SK-N-SH (cell line): Measurements from ENCODE around the gene VEGFB.

ENCODE experiments used
- CHD2 ChIP-seq: fragments of 150-350 bp; IDR thresholded peaks from 2 replicates; pipeline ENCODE4 v1.6.1; 2018; ENCODE audit warnings: low read length; ENCODE audit not compliant: partially characterized antibody
- EP300 ChIP-seq, 2 experiments: IDR thresholded peaks; 2 replicates each; pipeline versions ENCODE4 v1.4.0 to v1.6.1; 2012; ENCODE audit warnings: borderline replicate concordance in 1 of 2, low read depth in 1 of 2, low read length in 1 of 2
- EZH2phosphoT487 ChIP-seq: fragments of 200-600 bp; sonication (generic); IDR thresholded peaks from 2 replicates; pipeline ENCODE4 v1.6.1; 2017; ENCODE audit warnings: low read depth, mixed run types, mild to moderate bottlenecking, antibody characterized with exemption, moderate library complexity, borderline replicate concordance
- FOXJ3 ChIP-seq: sonication (generic); formaldehyde crosslinking; IDR thresholded peaks from 2 replicates; pipeline ENCODE4 v1.5.1; 2020; ENCODE audit warnings: mild to moderate bottlenecking, missing genetic modification reagents
- GABPA ChIP-seq: IDR thresholded peaks from 2 replicates; pipeline ENCODE4 v1.4.0; 2012; ENCODE audit warnings: low read depth, mild to moderate bottlenecking
- POLR2AphosphoS5 ChIP-seq: IDR thresholded peaks from 2 replicates; pipeline ENCODE4 v1.6.1; 2012; ENCODE audit warnings: low read depth, low read length
- SIN3A ChIP-seq: IDR thresholded peaks from 2 replicates; pipeline ENCODE4 v1.6.1; 2012; ENCODE audit warnings: low read depth, mild to moderate bottlenecking, low read length, moderate library complexity, borderline replicate concordance
- SMC3 ChIP-seq: IDR thresholded peaks from 2 replicates; pipeline ENCODE4 v1.6.1; 2012; ENCODE audit warnings: low read depth, low read length, improper control_type of control experiment
- TAF1 ChIP-seq: IDR thresholded peaks from 2 replicates; pipeline ENCODE4 v1.6.1; 2012; ENCODE audit warnings: low read depth, mild to moderate bottlenecking, low read length, moderate library complexity, borderline replicate concordance
- YY1 ChIP-seq: IDR thresholded peaks from 2 replicates; pipeline ENCODE4 v1.4.0; 2012; ENCODE audit warnings: low read depth, mild to moderate bottlenecking
- TF ChIP-seq, protein P1 (sequence below): fragments of 200-600 bp; sonication (generic); IDR thresholded peaks from 2 replicates; pipeline ENCODE4 v1.6.1; 2017; ENCODE audit warnings: antibody characterized with exemption, mild to moderate bottlenecking, moderate library complexity
- TF ChIP-seq, protein P2 (sequence below): IDR thresholded peaks from 2 replicates; pipeline ENCODE4; 2012
- TF ChIP-seq, protein P3 (sequence below): IDR thresholded peaks from 2 replicates; pipeline ENCODE4 v1.4.0; 2012; ENCODE audit warnings: low read depth, borderline replicate concordance
- TF ChIP-seq, protein P4 (sequence below): IDR thresholded peaks from 2 replicates; pipeline ENCODE4 v1.4.0; 2012; ENCODE audit warnings: low read depth

DNA sequence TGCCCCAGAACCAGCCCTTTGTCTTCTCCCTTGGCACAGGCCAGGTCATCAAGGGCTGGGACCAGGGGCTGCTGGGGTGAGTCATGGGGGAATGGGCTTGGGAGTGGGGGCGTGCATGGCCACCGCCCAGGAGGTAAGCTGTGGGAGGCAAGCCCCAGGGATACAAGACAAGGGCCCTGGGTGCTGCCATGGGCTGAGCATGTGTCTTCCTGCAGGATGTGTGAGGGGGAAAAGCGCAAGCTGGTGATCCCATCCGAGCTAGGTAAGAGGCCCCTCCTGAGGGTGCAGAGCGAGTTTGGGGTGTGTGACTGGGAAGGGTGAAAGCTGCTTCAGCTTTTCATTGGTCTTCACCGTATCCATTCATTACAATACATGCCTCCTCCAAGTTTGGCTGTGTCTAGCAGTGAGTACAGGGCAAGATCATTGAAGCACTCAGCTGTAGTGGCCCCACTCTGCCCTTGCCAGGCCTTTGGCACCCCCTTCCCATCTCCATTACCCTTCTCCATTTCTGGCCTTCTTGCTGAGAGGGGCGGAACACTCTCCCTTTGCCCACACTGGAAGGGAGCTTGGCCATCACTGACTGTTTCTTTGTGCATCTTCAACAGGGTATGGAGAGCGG lies 9.0 kb downstream of the VEGFB start:
- TF ChIP-seq, protein P1, sequence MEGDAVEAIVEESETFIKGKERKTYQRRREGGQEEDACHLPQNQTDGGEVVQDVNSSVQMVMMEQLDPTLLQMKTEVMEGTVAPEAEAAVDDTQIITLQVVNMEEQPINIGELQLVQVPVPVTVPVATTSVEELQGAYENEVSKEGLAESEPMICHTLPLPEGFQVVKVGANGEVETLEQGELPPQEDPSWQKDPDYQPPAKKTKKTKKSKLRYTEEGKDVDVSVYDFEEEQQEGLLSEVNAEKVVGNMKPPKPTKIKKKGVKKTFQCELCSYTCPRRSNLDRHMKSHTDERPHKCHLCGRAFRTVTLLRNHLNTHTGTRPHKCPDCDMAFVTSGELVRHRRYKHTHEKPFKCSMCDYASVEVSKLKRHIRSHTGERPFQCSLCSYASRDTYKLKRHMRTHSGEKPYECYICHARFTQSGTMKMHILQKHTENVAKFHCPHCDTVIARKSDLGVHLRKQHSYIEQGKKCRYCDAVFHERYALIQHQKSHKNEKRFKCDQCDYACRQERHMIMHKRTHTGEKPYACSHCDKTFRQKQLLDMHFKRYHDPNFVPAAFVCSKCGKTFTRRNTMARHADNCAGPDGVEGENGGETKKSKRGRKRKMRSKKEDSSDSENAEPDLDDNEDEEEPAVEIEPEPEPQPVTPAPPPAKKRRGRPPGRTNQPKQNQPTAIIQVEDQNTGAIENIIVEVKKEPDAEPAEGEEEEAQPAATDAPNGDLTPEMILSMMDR = no peak
- peak; percentile 17 for TF ChIP-seq CHD2
- no peak for TF ChIP-seq EP300 (IDR thresholded peaks at IDR 0.05; ENCODE audit: borderline replicate concordance in 1 of 2, low read depth in 1 of 2, low read length in 1 of 2)
- TF ChIP-seq, protein P2, sequence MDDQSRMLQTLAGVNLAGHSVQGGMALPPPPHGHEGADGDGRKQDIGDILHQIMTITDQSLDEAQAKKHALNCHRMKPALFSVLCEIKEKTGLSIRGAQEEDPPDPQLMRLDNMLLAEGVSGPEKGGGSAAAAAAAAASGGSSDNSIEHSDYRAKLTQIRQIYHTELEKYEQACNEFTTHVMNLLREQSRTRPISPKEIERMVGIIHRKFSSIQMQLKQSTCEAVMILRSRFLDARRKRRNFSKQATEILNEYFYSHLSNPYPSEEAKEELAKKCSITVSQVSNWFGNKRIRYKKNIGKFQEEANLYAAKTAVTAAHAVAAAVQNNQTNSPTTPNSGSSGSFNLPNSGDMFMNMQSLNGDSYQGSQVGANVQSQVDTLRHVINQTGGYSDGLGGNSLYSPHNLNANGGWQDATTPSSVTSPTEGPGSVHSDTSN = no peak
- no peak; the same call in 1 of the 2 replicates for TF ChIP-seq POLR2AphosphoS5
- no peak for TF ChIP-seq TAF1
- TF ChIP-seq SIN3A = no peak
- no peak for TF ChIP-seq FOXJ3 (CRISPR knock-in tag)
- TF ChIP-seq, protein P3, sequence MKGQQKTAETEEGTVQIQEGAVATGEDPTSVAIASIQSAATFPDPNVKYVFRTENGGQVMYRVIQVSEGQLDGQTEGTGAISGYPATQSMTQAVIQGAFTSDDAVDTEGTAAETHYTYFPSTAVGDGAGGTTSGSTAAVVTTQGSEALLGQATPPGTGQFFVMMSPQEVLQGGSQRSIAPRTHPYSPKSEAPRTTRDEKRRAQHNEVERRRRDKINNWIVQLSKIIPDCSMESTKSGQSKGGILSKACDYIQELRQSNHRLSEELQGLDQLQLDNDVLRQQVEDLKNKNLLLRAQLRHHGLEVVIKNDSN = no peak
- TF ChIP-seq EZH2phosphoT487 = no peak
- TF ChIP-seq SMC3 = no peak
- TF ChIP-seq, protein P4, sequence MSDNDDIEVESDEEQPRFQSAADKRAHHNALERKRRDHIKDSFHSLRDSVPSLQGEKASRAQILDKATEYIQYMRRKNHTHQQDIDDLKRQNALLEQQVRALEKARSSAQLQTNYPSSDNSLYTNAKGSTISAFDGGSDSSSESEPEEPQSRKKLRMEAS = no peak
- TF ChIP-seq YY1 = no peak
- TF ChIP-seq GABPA = no peak
